Hematopoietic multipotent progenitor cell (in vitro differentiated cells): ENCODE measurements around the gene IP6K2. TPM values are rescaled to one million over a fixed set of nuclear protein-coding genes. Genes with fewer than 3 reads are reported as not detected.
A peak's percentile ranks its signal among the peaks of the same experiment; 100 is the strongest.

Experiments used
- DNase-seq, 3 donors: peaks; one replicate each; pipeline ENCODE4 v3.0.0-alpha.2; 2011 to 2015; ENCODE audit warnings: low read depth in 2 of 3, low spot score in 2 of 3
- total RNA-seq: library from RNA; depleted of rRNA; stranded (reverse); fragments of >200 nt; gene quantifications from one replicate; pipeline ENCODE4 v1.2.3, GENCODE V29; 2012

Gene IP6K2
- total RNA-seq, 1 donor = 165 TPM

DNA sequence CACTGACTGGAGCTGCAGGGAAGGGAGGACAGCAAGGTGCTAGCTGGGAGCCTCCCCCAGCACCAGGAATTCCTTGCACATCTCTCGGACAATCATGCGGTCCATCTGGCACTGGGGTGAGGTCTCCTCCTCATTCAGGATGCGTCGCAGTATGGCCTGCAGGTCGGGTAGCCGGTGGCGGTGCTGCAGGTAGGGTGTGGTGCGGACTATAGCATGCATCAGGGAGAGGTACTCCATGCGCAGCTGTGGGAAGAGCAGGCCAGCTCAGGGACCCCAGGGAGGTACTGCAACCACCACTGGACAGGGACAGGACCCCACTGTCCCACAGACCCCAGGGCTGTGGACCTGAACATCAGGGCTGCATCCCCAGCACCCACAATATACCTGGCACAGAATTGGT is 42.5 kb downstream of the IP6K2 start:
- DNase-seq = no peak

DNA sequence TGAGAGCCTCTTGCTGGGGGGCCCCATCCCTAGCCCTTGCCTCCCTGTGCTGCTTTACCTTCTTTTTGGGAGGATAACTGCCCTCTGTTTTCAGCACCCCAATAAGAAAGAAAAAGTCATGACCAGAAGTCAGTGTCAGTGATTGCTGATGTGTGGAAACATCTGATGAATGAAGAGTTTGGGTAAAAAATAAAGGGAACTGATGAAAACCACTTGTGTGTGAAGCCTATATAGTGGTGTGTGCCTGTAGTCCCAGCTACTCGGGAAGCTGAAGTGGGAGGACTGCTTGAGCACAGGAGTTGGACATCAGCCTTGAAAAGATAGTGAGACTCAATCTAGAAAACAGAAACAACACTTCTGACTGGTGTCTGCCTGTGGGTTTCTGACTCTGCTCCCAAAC is 44.5 kb downstream of the IP6K2 start:
- DNase-seq = no peak

DNA sequence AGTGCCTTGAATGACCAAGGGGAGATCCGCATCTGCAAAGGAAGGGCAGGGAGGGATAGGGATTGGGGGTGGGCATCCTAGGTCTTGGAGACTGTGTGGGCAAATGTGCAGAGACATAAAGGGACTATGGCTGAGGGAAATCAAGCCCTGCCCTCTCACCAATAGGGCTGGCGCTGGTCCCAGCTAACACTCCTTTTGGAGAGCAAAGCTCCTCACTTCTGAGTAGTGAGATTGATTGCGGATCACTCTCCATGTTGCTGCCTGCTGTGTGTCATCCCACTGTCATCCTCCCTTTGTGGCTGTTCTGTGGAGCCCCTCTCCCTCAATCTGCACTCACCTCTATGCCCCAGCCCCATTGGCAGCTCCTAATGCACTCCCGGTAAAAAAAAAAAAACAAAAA is 52.1 kb downstream of the IP6K2 start:
- no peak for DNase-seq

DNA sequence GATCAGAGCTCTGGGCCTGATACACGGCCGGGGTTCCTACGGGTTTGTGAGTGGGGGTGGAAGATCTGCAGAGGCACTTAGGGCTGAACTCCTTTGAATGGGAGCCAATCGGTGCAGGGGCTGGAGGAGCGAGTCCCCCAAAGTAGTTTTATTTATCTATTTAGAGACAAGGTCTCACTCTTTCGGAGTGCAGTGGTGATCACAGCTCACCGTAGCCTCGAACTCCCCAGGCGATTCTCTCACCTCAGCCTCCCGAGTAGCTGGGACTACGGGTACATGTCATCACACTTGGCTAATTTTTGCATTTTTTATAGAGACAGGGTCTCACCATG is 52.7 kb downstream of the IP6K2 start:
- DNase-seq = no peak

DNA sequence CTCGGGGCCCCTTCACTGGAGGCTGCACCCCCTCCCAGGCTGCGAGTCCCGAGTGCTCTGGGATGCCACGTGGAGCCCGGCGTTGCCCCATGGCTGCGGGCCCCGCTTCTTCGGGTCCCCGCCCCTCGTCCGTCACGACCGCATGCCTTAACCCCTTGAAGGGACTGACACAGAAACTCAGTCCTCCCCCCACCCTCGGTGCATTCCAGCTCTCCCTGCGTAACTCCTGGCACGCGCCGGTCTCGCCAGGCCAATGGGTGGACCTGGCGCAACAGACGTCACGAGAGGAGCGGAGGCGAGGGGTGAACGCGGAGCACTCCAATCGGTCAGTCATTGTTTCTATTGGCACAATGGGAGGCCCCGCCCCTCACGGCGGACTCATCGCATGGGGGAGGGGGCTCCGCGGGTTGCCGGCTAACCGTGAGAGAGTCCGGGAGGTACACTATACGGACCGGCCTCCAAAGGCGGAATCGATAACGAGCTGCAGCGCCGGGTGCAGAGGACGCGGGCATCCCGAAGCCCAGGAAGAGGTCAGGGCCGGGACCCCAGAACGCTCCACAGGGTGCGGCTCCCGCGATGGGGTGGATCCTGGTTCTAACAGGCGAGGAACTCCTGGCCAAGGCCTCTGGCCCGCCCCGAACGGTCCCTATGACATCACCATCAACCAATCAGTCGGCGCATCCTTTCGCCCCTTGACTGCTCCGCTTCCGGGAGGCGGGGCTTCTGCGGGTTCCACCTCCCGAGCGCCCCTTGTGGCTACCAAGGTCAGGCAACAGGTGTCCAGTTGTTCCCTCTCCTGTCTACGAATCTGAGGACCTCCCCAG is 53.3 kb downstream of the IP6K2 start:
- DNase-seq = peak in 2 of 3 donors; percentile 96 to 97

DNA sequence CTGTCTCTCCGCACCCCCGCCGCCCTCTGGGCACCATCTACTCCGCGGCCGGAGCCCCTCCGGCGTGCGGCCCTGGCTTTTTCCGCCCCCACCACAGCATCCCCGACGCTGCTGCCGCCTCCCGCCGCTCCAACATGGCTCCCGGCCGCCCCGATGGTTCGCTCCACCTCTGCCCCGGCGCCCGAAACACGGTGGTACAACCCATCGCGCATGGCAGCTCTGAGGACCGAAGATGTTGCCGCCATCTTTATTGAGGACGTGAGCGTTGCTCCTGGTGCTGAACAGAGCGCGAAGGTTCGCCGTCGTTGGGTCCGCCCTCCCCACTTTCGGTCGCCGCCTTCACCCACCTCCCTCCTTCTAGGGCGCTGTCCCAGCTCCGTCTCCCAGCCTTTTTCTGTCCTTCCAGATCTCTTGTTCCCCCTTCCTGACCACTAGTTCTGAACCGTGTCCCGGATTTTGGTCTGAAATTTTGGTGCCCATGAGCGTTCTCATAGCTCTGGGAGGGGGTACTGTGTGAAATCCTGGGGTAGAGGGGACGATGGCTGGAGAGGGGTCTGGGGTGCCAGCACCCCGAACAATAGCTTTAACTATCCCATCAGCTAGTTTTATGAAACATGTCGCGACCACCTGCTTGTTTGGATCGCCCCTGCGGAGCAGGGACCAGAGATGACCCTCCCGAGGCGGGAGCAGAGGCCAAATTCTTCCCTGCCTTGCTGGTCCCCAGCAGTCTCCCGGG is 54.1 kb downstream of the IP6K2 start, which contains the start of gene CELSR3:
TSS of gene CELSR3 (minus strand) at position 134 of the 736 bp plus-strand sequence. CDS start 252 bp downstream, outside the sequence.
- peak in 2 of 3 donors; percentile 73 to 75 for DNase-seq

DNA sequence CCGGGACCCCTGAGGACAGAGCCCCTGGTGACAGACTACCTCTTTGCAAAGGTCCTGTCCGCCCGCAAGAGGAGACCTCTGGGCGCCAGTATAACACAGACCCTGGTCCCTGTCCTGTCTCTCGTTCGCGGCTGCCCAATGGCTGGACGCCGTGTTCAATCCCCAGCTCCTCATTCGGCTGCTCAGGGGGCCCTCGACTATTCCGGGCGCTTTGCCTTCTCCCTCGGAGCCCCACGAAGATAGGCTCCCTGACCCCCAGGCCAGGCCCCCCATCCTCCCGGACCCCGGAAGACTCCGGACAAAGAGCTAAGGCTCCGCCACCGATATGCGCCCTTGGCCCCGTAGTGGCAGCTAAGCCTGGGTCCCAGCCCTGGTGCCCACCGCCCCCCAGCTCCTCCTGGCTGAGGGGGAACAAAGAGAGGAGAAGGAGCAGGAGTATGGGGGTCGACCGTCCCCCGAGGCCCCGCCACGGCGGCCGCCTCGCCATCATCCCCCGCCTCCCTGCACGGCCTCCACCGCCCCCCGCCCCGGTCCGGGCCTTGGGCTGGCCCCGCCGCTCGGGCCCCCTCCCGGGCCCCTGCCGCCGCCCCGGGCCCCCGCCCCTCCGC is 54.8 kb downstream of the IP6K2 start:
- no peak for DNase-seq

DNA sequence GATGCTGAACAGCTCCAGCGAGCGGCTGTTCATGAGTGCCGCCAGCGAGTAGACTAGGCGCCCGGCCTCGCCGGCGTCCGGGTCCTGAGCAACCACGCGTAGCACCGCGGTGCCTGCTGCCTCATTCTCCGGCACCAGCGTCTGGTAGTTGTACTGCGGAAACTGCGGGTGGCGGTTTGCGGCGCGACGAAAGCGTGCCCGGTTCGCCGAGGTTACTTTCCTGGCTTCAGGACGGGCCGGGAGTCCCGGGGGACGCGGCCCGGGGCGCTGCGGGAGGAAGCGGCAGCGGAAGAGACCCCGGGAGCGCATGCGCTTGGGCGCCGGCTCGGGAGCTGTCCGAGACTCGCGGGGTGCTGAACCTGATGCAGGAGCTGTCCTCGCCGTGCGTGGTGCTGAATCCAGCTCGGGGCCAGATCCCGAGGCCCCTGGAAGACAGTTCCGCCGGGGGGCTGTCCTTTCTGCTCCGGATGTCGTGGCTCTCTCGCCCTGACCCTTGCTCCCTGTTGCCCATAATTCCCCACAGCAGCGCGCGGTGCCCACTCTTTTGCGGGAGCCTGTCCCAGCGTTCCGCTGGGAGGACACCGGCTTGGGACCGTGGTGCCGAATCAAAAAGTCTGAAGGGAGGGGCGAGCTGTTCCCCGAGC is 55.4 kb downstream of the IP6K2 start:
- DNase-seq = peak; percentile 64 to 73 (median 73)

DNA sequence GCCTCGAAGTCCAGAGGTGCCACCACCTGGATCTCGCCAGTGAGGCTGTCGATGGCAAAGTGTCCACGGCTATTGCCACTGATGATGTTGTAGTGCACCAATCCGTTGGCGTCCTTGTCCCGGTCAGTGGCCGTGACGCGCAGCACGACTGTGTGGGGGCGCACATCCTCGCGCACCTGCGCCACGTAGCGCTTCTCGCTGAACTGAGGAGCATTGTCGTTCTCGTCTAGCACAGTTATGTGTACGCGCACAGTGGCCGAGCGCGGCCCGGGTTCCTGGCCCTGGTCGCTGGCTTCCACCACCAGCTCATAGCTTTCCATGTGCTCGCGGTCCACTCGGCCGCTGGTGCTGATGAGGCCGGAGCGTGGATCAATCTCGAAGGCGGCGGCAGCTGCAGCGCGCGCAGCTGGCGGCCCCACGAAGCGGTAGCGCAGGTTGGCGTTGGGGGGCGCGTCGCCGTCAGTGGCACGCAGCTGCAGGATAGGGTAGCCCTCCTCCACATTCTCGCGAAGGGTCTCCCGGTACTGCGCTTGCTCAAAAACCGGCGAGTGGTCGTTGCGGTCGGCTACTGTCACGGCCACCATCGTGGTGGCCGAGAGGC is 56.1 kb downstream of the IP6K2 start:
- no peak for DNase-seq

DNA sequence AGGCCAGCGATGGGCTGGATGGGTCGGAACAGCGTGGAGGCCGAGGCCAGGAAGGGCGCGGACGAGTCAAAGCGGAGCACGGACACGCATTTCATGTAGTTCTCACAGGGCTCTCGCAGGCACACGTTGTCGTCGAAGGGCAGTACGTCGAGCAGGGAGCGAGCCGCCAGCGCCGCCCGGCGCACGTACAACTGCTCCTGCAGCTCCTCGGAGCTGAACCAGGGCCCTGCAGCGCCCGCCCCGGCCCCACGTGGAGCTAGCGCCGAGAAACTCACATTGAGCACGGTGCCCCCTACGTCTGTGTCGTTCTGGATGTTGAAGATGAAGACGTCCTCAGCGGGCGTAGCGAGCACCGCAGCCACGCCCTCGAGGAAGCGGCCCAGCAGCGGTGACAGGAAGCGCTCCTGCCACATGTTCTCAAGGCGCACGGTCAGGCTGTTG is 60.2 kb downstream of the IP6K2 start:
- peak in 1 of 3 donors; percentile 11 for DNase-seq

DNA sequence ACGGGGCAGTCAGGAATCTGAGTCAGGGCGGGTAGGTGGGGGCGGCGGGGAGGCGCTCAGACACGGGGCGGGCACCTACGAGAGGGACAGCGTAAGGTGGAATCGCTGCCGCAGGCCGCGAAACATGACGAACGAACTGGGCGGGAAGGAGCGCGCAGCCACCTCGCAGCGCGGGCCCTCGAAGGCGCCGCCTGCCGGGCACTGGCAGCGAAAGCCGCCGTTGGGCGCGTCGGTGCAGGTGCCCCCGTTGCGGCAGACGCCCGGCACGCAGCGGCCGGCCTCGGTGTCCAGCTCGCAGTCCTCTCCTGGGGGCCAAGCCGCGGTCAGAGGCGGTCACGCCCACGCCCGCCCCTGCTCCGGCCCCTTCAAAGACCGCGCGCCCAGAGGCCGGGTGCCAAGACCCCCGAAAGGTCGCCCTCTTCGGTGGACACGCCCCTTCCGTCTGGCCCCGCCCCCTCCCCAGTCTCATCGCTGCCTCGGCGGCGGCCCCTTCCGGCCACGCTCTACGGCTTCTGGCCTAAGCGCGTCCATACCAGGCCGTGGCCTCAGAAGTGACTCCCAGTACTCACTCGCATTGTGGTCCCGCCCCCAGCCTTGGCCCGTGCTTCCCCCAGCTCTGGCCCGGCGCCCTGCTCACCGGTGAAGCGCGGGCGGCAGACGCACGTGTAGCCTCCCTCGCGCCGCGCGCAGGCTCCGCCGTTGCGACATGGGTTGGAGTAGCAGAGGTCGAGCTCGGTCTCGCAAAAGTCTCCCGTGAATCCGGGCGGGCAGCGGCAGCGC is 60.8 kb downstream of the IP6K2 start:
- DNase-seq = peak; percentile 73 to 86 (median 84)

DNA sequence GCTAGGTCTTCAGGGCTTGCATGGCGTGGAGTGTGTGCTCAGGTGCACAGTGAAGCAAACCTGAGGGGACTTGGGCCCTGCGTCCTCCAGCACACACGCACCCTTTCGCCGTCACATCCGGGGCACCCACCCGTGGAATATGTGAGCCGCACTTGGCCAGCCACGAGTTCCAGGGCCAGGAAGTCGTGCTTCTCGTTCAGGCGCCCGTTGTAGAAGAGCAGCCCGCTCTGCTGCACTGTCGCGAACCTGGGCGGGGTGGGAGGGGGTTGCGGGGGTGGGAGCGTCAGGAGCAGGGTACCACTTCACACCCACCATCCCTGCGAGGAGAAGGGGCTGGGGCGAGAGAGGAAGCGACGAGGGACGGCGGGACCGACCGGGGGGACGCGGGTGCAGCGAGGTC is 61.4 kb downstream of the IP6K2 start:
- DNase-seq = peak in 1 of 3 donors; percentile 21

DNA sequence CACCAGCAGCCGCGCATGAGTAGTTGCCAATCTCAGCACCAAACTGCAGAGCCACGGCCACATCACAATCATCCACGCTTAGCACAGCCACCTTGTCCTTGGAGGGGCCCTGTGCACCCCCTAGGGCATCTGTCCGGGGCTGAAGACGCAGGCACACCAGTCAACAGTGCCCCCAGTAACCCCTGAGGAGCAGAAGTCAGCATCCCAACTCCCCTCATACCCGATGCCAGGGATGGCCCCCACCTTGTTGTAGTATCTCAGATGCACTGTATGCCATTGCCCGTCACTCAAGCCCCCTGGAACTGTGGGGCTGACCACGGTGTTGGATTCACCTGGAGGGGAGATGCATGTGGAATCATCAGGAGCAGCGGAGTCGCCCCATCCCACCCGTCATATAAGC is 62.0 kb downstream of the IP6K2 start:
- no peak for DNase-seq

DNA sequence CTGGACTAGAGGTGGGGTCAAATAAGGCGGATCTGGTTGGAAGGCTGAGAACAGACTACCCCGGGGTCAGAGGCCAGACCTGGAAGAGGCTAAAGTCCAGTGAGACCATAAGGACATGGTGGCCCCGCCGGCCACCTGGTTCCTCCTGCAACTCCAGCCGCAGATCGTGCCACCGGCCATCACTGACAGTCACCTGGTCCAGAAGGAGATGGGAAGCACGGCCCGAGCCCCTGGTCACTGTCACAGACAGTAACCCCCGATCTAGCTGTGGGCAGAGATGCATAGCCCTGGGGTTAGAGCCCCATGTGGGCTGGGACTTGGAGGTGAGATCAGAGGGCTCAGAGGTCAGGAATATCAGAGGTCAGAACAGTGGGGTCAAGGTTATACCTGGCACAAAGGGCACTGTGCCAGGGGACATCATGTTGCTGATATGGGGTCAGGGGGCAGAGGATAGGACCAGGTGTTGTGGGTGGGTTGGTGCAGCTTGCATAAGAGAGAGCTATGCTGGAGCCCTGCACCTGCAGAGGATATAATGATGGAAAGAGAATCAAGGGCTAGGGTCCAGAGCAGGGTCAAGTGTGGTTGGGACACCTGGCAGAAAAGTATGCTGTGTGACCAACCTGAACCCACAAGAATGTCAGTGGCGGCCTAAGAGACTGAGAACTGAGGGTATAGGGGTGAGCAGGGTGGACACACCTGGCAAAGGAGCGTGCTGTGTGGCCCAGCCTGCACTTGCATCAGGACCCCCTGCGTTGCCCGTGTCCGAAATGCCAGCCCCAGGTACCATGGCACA is 63.9 kb downstream of the IP6K2 start:
- DNase-seq = no peak

DNA sequence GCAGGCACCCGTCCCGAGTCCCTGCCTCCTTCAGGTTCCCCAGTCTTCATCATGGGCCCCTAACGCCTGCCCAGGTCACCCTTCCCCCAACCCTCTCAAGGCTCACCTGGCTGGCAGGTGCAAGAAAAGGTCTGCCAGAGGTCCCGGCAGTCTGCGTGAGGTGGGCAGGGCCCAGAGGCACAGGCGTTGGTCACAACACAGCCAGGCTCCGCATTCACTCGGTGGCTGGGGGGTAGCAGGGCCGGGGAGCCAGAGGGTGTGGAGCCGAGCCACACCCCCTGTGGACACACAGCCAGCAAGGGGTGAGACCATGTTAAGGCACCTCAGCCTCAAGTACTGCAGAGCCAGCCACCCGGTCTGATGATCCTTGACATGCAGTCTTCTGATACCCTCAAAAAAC is 65.2 kb downstream of the IP6K2 start:
- no peak for DNase-seq

DNA sequence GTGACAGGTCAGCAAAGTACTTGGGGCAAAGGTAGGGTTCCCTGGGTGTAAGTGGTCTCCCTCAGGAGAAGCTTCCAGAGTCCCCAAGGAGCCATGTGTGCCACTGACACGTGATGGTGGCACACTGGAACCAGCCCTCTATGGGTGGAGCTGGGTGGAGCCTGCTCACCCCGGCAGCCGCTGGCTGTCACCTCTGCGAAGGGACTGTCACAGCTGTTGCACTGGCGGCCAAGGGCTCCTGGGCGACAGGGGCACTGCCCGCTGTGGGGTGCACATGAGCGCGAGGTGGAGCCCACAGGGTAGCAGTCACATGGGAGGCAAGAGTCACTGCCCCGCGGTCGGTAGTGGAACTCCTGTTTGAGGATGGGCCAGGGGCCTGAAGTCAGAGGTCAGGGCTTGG is 66.3 kb downstream of the IP6K2 start:
- DNase-seq = no peak

DNA sequence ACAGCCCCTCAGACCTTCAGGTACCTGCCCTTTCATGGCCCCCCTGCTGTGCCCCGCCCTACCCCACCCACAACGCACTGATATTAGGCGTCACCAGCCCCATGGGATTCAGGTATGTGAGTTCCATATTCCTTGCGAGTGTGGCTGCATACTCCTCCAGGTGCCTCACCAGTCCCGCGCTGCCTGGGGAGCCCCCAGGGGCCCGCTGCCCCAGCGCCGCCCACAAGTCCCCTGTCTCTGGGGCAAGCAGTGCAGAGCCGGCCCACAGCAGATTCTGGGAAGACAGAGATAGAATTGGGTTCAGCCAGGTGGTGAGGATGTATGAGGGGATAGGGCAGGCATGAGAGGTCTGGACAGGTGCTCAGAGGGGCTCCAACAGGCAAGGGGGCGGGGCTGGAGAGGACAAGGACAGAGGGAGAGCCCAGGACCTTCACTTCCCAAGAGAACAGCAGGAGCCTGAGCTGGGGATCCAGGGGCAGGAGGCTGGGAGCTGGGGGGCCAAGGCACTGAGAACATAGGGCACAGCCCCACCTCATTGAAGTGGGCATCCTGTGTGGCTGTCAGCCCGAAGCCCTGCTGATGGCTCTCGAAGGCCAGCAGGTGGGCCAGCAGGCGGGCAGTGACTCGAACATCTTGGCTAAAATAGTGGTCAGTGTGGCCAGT is 68.7 kb downstream of the IP6K2 start:
- no peak for DNase-seq

DNA sequence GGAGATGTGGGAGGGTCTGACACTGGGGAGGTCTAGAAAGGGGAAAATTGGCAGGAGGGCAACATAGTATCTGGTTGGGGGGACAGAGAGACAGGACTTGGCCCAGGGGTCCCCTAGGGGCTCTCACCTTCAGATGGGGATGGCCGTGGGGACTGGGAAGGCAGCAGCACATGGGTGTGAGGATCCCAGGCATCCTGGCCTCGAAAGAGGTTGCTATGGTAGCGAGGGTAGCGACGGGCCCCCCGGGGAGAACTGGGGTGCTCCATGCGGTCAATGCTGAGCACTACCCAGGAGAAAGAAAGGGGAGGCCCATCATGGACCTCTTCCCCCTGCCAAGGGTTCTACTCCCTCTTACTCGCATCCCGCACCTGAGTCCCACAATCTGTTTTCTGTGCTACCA is 69.3 kb downstream of the IP6K2 start:
- no peak for DNase-seq
